IMR-90 (cell line): ENCODE measurements around the gene C1QL1.
A peak's percentile ranks its signal among the peaks of the same experiment; 100 is the strongest.

Experiments used
- CEBPB ChIP-seq: IDR thresholded peaks from 2 replicates; pipeline ENCODE4 v1.6.1; 2012; ENCODE audit warnings: low read depth, low read length, improper control_type of control experiment
- MAZ ChIP-seq: IDR thresholded peaks from 2 replicates; pipeline ENCODE4 v1.6.1; 2012; ENCODE audit warnings: low read depth, mild to moderate bottlenecking, low read length, improper control_type of control experiment, moderate library complexity, borderline replicate concordance
- MXI1 ChIP-seq: IDR thresholded peaks from 2 replicates; pipeline ENCODE4 v1.6.1; 2012; ENCODE audit warnings: low read depth, mild to moderate bottlenecking, low read length, moderate library complexity, borderline replicate concordance
- POLR2A ChIP-seq: IDR thresholded peaks from 2 replicates; pipeline ENCODE4 v1.6.1; 2012; ENCODE audit warnings: mild to moderate bottlenecking, low read depth, low read length
- RAD21 ChIP-seq: IDR thresholded peaks from 2 replicates; pipeline ENCODE4 v1.6.1; 2012; ENCODE audit warnings: low read length, improper control_type of control experiment
- TF ChIP-seq, protein P1 (sequence below): conservative IDR thresholded peaks from 2 replicates; pipeline ENCODE4 v1.5.1; 2012; ENCODE audit warnings: mild to moderate bottlenecking, low read depth, low read length, improper control_type of control experiment

DNA sequence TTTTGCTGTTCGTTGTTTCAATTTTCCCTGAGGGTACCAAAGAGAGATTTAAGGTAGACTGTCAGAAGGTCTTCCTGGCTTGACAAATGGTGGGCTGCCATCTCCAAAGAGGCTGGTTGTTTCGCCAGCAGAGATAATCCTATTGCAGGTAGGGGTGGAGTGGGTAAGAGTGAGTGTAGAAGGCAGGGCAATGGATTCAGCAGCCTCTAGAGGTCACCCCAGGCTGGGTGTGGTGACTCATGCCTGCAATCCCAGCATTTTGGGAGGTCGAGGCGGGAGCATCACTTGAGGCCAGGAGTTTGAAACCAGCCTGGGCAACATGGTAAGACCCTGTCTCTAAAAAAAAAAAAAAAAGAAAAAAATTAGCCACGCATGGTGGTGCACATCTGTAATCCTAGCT, 48.7 kb upstream of the C1QL1 start:
- TF ChIP-seq MAZ = no peak
- TF ChIP-seq, protein P1, sequence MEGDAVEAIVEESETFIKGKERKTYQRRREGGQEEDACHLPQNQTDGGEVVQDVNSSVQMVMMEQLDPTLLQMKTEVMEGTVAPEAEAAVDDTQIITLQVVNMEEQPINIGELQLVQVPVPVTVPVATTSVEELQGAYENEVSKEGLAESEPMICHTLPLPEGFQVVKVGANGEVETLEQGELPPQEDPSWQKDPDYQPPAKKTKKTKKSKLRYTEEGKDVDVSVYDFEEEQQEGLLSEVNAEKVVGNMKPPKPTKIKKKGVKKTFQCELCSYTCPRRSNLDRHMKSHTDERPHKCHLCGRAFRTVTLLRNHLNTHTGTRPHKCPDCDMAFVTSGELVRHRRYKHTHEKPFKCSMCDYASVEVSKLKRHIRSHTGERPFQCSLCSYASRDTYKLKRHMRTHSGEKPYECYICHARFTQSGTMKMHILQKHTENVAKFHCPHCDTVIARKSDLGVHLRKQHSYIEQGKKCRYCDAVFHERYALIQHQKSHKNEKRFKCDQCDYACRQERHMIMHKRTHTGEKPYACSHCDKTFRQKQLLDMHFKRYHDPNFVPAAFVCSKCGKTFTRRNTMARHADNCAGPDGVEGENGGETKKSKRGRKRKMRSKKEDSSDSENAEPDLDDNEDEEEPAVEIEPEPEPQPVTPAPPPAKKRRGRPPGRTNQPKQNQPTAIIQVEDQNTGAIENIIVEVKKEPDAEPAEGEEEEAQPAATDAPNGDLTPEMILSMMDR = peak; percentile 20; the same call in 1 of the 2 replicates
- TF ChIP-seq MXI1 = no peak
- no peak for TF ChIP-seq RAD21
- no peak for TF ChIP-seq POLR2A
- no peak for TF ChIP-seq CEBPB
